ENCODE measurements around the gene ZFY. TPM values are rescaled to one million over a fixed set of nuclear protein-coding genes. Genes with fewer than 3 reads are reported as not detected.

ZFY gene
- total and polyA plus RNA-seq, 2 of the 8 experiments (the other 6 are each of a cell fraction or from before 2014, with no cell fraction given), result 1.5 to 8.9 TPM

DNA sequence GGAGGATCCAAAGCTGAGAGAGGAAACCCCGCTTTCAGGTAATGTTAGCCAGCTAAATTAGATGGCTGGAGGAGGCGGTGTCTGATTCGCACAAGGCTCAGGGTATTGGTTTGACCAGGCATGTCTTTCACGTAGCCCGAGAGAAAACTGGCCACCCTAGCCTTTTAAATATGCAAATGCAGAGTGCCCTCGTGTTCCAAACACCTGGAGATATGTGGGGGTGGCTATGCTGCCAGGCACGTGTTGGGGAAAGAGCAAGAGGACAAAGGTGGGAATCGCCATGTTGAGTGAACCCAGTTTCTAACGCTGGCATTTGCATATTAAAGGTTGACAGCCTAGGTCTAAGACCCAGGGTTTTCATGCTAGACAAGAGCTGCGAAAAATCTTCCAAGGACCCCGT is 84.4 kb downstream of the ZFY start (continued):
- TF ChIP-seq, protein P1, sequence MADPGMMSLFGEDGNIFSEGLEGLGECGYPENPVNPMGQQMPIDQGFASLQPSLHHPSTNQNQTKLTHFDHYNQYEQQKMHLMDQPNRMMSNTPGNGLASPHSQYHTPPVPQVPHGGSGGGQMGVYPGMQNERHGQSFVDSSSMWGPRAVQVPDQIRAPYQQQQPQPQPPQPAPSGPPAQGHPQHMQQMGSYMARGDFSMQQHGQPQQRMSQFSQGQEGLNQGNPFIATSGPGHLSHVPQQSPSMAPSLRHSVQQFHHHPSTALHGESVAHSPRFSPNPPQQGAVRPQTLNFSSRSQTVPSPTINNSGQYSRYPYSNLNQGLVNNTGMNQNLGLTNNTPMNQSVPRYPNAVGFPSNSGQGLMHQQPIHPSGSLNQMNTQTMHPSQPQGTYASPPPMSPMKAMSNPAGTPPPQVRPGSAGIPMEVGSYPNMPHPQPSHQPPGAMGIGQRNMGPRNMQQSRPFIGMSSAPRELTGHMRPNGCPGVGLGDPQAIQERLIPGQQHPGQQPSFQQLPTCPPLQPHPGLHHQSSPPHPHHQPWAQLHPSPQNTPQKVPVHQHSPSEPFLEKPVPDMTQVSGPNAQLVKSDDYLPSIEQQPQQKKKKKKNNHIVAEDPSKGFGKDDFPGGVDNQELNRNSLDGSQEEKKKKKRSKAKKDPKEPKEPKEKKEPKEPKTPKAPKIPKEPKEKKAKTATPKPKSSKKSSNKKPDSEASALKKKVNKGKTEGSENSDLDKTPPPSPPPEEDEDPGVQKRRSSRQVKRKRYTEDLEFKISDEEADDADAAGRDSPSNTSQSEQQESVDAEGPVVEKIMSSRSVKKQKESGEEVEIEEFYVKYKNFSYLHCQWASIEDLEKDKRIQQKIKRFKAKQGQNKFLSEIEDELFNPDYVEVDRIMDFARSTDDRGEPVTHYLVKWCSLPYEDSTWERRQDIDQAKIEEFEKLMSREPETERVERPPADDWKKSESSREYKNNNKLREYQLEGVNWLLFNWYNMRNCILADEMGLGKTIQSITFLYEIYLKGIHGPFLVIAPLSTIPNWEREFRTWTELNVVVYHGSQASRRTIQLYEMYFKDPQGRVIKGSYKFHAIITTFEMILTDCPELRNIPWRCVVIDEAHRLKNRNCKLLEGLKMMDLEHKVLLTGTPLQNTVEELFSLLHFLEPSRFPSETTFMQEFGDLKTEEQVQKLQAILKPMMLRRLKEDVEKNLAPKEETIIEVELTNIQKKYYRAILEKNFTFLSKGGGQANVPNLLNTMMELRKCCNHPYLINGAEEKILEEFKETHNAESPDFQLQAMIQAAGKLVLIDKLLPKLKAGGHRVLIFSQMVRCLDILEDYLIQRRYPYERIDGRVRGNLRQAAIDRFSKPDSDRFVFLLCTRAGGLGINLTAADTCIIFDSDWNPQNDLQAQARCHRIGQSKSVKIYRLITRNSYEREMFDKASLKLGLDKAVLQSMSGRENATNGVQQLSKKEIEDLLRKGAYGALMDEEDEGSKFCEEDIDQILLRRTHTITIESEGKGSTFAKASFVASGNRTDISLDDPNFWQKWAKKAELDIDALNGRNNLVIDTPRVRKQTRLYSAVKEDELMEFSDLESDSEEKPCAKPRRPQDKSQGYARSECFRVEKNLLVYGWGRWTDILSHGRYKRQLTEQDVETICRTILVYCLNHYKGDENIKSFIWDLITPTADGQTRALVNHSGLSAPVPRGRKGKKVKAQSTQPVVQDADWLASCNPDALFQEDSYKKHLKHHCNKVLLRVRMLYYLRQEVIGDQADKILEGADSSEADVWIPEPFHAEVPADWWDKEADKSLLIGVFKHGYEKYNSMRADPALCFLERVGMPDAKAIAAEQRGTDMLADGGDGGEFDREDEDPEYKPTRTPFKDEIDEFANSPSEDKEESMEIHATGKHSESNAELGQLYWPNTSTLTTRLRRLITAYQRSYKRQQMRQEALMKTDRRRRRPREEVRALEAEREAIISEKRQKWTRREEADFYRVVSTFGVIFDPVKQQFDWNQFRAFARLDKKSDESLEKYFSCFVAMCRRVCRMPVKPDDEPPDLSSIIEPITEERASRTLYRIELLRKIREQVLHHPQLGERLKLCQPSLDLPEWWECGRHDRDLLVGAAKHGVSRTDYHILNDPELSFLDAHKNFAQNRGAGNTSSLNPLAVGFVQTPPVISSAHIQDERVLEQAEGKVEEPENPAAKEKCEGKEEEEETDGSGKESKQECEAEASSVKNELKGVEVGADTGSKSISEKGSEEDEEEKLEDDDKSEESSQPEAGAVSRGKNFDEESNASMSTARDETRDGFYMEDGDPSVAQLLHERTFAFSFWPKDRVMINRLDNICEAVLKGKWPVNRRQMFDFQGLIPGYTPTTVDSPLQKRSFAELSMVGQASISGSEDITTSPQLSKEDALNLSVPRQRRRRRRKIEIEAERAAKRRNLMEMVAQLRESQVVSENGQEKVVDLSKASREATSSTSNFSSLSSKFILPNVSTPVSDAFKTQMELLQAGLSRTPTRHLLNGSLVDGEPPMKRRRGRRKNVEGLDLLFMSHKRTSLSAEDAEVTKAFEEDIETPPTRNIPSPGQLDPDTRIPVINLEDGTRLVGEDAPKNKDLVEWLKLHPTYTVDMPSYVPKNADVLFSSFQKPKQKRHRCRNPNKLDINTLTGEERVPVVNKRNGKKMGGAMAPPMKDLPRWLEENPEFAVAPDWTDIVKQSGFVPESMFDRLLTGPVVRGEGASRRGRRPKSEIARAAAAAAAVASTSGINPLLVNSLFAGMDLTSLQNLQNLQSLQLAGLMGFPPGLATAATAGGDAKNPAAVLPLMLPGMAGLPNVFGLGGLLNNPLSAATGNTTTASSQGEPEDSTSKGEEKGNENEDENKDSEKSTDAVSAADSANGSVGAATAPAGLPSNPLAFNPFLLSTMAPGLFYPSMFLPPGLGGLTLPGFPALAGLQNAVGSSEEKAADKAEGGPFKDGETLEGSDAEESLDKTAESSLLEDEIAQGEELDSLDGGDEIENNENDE (IDR thresholded peaks at IDR 0.05; ENCODE audit: insufficient replicate concordance, low read length), result no peak

Data from H1 (cell line).